Gastroesophageal sphincter (tissue), 2 donors: Measurements from ENCODE around the gene ARID1B.

Experiments used
- EP300 ChIP-seq: sonication (generic); formaldehyde crosslinking; IDR thresholded peaks from one replicate; pipeline ENCODE4 v1.6.1; 2017; ENCODE audit warnings: antibody characterized with exemption, mild to moderate bottlenecking
- POLR2A ChIP-seq, 2 donors: fragments of 450-650 bp; IDR thresholded peaks; one replicate each; pipeline ENCODE4 v1.6.1; 2017; ENCODE audit warnings: antibody characterized with exemption in 2 of 2, mild to moderate bottlenecking in 2 of 2, moderate library complexity in 1 of 2
- POLR2AphosphoS5 ChIP-seq: sonication (generic); formaldehyde crosslinking; IDR thresholded peaks from one replicate; pipeline ENCODE4 v1.6.1; 2017; ENCODE audit warnings: antibody characterized with exemption

- TF ChIP-seq POLR2AphosphoS5 (no peak), EP300 (no peak), POLR2A (IDR thresholded peaks at IDR 0.05) (no peak)
These were observed 300.1 kb downstream of the ARID1B start for GRCh38 chr6:157077251-157077650.
